ENCODE data around the gene GNAS-AS1. TPM values are rescaled to one million over a fixed set of nuclear protein-coding genes. Genes with fewer than 3 reads are reported as not detected.

Gene GNAS-AS1
- total RNA-seq, 2 experiments from 2014 or later, result 1.7 to 2.0 TPM

DNA sequence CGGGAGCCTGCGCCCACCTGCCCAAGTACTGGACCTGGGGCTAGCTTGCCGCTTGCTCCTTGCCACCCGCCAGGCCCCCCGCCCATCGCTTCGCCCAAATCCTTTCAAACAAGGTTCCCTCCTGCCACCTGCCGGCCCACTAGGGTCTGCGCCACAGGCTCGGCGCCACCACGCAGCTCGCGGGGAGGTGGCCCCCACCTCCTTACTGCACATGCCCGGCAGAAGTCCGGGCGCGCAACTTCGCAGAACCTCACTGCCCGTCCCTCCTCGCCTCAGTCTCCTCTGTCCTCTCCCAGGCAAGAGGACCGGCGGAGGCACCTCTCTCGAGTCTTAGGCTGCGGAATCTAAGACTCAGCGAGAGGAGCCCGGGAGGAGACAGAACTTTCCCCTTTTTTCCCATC, 11.2 kb downstream of the GNAS-AS1 start:
- CTCF ChIA-PET, result interaction anchor here (0.6 to 3.7 kb wide), 17 partner anchors 10 to 358 kb away, joined by 3 to 25 read pairs (median 4); partner anchors contain the start of gene STX16
- peak; percentile 72 for ATAC-seq

DNA sequence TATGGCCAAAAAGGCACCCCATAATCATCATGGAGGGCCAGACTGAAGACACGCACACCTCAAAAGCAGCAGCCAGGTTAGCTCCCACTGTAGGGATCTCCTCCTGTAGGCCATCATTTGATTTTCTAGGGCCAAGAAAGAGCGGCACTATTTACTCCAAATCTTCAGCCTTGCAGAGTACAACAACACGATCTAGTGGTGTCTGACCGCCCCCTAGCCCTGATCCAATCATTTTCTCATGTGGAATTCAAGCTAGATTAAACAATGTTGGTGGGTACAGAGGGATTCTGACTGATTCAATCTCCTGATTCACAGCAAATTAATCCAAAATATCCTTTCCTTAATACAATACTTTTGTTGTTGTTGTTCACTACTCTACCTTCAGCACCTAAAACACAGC, 12.5 kb downstream of the GNAS-AS1 start:
- Mint-ChIP-seq H3K36me3 (ENCODE audit: low read depth) (peaks cover 9% of the 10 kb centered on the region), H3K4me3 (no peak overlapping the region), H3K27me3 (peaks cover 33% of the 10 kb centered on the region), H3K27ac (no peak overlapping the region), H3K9me3 (no peaks in the 10 kb centered on the region), H3K4me1 (ENCODE audit: low read depth) (peaks cover 25% of the 10 kb centered on the region)
- intact Hi-C loops (cut with micrococcal nuclease), result loop anchor here (5.0 to 10.0 kb wide), 2 partner anchors 181 to 353 kb away; no protein-coding TSS in a partner anchor
- CTCF ChIA-PET, result interaction anchor here (0.7 to 3.7 kb wide), 5 partner anchors 9 to 357 kb away, joined by 3 to 25 read pairs (median 5); no protein-coding TSS in a partner anchor
- DNase-seq (no peak), ATAC-seq (no peak)
- TF ChIP-seq, protein P1, sequence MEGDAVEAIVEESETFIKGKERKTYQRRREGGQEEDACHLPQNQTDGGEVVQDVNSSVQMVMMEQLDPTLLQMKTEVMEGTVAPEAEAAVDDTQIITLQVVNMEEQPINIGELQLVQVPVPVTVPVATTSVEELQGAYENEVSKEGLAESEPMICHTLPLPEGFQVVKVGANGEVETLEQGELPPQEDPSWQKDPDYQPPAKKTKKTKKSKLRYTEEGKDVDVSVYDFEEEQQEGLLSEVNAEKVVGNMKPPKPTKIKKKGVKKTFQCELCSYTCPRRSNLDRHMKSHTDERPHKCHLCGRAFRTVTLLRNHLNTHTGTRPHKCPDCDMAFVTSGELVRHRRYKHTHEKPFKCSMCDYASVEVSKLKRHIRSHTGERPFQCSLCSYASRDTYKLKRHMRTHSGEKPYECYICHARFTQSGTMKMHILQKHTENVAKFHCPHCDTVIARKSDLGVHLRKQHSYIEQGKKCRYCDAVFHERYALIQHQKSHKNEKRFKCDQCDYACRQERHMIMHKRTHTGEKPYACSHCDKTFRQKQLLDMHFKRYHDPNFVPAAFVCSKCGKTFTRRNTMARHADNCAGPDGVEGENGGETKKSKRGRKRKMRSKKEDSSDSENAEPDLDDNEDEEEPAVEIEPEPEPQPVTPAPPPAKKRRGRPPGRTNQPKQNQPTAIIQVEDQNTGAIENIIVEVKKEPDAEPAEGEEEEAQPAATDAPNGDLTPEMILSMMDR (IDR thresholded peaks at IDR 0.05), result no peak
- POLR2A ChIA-PET, result no interaction called here

More for the DNA sequence above, 11.2 kb downstream of the GNAS-AS1 start:
- Mint-ChIP-seq H3K36me3 (ENCODE audit: low read depth) (peaks cover 9% of the 10 kb centered on the region), H3K27ac (no peak overlapping the region), H3K4me3 (peak overlapping the region; percentile 46), H3K27me3 (peaks cover 41% of the 10 kb centered on the region), H3K9me3 (no peaks in the 10 kb centered on the region), H3K4me1 (ENCODE audit: low read depth) (peaks cover 25% of the 10 kb centered on the region)
- intact Hi-C loops (cut with micrococcal nuclease), result loop anchor here (5.0 to 10.0 kb wide), 2 partner anchors 182 to 355 kb away; no protein-coding TSS in a partner anchor
- TF ChIP-seq, protein P1 (IDR thresholded peaks at IDR 0.05), result peak; percentile 55
- peak; percentile 68 for DNase-seq
- POLR2A ChIA-PET, result interaction anchor here (1.2 kb wide), 1 partner anchor 189 kb away, joined by 3 read pairs; the partner anchor contains the start of gene STX16

DNA sequence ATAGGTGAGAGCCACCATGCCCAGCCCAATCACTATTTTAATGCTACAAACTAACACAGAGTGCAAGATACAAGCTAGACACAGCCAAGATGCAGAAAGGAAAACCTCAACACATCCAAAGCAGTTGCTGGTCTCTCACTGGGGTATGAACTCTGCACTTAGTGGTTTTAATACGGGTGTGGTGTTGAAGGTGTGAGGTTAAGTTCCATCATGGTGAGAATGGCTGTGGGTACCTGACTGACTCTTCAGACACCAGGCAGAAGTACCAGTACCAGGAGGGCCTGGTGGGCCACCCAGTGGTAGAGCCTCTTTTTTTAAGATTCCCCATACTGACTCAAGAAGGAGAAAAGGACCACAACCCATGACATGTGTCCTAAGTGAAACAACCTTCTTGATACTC, 13.0 kb downstream of the GNAS-AS1 start:
- no peak overlapping the region for H3K27ac Mint-ChIP-seq
- POLR2A ChIA-PET, result no interaction called here
- CTCF ChIA-PET, result interaction anchor here (1.0 to 1.4 kb wide), 2 partner anchors 9 to 14 kb away, joined by 3 to 5 read pairs; no protein-coding TSS in a partner anchor
- intact Hi-C loops (cut with micrococcal nuclease), result loop anchor here (5.0 to 10.0 kb wide), 2 partner anchors 180 to 353 kb away; no protein-coding TSS in a partner anchor
- DNase-seq (no peak), ATAC-seq (peak; percentile 52)
- peaks cover 9% of the 10 kb centered on the region for H3K36me3 Mint-ChIP-seq (ENCODE audit: low read depth)
- no peaks in the 10 kb centered on the region for H3K9me3 Mint-ChIP-seq
- peaks cover 25% of the 10 kb centered on the region for H3K4me1 Mint-ChIP-seq (ENCODE audit: low read depth)
- H3K27me3 Mint-ChIP-seq, result peaks cover 29% of the 10 kb centered on the region
- TF ChIP-seq, protein P1 (IDR thresholded peaks at IDR 0.05), result no peak
- H3K4me3 Mint-ChIP-seq, result no peak overlapping the region

DNA sequence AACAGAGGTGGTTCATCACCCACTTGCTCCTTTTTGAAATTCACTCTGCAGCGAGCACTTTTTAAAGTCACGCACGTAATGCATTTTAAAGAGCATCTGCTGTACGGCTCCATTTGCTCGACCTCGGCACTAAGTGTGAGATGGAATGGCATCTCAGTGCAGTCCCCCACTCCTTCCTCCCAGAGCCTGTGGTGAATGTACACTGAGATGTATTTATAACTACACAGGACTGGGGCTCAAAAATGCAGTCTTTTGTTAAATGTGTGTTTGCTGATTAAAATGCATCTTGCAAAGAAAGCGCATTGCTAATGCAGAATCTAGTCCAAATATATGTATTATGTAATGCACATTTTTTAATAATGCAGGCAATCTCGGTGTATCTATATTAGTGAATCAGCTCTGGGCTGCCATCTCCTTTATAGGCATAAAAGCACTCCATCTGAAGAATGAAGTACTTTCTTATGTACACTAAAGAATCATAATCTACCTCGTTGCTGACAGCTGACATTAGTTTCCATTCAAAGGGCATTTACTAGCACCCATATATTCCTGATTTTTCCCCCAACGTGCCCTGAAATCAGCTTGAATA, 14.0 kb downstream of the GNAS-AS1 start:
- no peak for DNase-seq
- H3K9me3 Mint-ChIP-seq, result no peaks in the 10 kb centered on the region
- peaks cover 26% of the 10 kb centered on the region for H3K27me3 Mint-ChIP-seq
- ChIA-PET POLR2A (no interaction called here), CTCF (interaction anchor here (0.6 to 1.2 kb wide), 3 partner anchors 9 to 15 kb away, joined by 3 read pairs; no protein-coding TSS in a partner anchor)
- peaks cover 25% of the 10 kb centered on the region for H3K4me1 Mint-ChIP-seq (ENCODE audit: low read depth)
- no peak for ATAC-seq
- TF ChIP-seq, protein P1 (IDR thresholded peaks at IDR 0.05), result no peak
- no peak overlapping the region for H3K4me3 Mint-ChIP-seq
- no peak overlapping the region for H3K27ac Mint-ChIP-seq
- H3K36me3 Mint-ChIP-seq (ENCODE audit: low read depth), result peaks cover 6% of the 10 kb centered on the region
- intact Hi-C loops (cut with micrococcal nuclease), result loop anchor here (5.0 to 10.0 kb wide), 2 partner anchors 179 to 352 kb away; no protein-coding TSS in a partner anchor

DNA sequence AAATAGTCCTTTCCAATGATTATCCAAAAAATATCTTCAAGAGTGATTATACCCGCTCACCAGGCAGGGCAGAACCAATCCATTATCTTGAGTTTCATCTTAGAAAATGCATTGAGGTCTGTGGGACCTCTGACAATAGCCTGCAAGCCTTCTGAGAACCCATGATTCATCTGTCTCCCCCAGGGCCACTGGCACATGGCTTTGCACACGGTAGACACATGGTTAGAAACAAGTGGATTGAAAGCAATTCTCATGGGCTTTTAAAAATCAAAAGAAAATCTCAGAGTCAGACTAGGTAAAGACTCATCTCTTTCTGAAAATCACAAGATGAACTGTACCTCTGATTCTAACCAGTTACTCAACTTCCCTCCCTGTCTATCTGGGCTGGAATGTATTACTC, 15.5 kb downstream of the GNAS-AS1 start:
- Mint-ChIP-seq H3K27ac (no peak overlapping the region), H3K4me3 (no peak overlapping the region), H3K4me1 (ENCODE audit: low read depth) (peaks cover 22% of the 10 kb centered on the region), H3K36me3 (ENCODE audit: low read depth) (peaks cover 5% of the 10 kb centered on the region), H3K9me3 (peaks cover 2% of the 10 kb centered on the region), H3K27me3 (peaks cover 13% of the 10 kb centered on the region)
- DNase-seq (no peak), ATAC-seq (no peak)
- POLR2A ChIA-PET, result no interaction called here
- intact Hi-C loops (cut with micrococcal nuclease), result loop anchor here (5.0 to 10.0 kb wide), 2 partner anchors 178 to 350 kb away; no protein-coding TSS in a partner anchor
- TF ChIP-seq, protein P1 (IDR thresholded peaks at IDR 0.05), result no peak
- CTCF ChIA-PET, result no interaction called here
